ENCODE results near the gene FOCAD. TPM values are rescaled to one million over a fixed set of nuclear protein-coding genes. Genes with fewer than 3 reads are reported as not detected.

Gene FOCAD
- total RNA-seq, 1 donor, result 93.7 TPM

DNA sequence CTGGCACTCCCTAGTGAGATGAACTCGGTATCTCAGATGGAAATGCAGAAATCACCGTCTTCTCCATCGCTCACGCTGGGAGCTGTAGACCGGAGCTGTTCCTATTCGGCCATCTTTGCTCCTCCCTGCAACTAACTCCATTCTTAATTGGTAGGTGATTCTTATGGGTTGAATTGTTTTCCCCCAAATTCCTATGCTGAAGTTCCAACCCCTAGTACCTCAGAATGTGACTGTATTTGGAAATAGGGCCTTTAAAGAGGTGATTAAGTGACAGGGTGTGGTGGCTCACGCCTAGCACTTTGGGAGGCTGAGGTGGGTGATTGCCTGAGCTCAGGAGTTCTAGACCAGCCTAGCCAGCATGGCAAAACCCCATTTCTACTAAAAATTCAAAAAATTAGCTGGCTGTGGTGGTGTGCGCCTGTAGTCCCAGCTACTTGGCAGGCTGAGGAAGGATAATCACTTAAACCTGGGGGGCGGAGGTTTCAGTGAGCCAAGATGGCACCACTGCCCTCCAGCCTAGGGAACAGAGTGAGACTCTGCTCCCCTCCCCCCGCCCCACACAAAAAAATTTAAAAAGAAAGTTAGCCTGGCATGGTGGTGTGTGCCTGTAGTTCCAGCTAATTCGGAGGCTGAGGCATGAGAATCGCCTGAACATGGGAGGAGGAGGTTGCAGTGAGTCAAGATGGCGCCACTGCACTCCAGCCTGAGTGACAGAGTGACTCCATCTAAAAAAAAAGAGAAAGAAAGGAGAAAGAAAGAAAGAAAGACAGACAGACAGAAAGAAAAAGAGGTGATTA is 25.2 kb upstream of the FOCAD start:
- DNase-seq (ENCODE audit: low read depth), result peak; percentile 9
- H3K4me3 ChIP-seq (ENCODE audit: low read depth, low read length), result peak overlapping the region; percentile 56
- TF ChIP-seq, protein P1, sequence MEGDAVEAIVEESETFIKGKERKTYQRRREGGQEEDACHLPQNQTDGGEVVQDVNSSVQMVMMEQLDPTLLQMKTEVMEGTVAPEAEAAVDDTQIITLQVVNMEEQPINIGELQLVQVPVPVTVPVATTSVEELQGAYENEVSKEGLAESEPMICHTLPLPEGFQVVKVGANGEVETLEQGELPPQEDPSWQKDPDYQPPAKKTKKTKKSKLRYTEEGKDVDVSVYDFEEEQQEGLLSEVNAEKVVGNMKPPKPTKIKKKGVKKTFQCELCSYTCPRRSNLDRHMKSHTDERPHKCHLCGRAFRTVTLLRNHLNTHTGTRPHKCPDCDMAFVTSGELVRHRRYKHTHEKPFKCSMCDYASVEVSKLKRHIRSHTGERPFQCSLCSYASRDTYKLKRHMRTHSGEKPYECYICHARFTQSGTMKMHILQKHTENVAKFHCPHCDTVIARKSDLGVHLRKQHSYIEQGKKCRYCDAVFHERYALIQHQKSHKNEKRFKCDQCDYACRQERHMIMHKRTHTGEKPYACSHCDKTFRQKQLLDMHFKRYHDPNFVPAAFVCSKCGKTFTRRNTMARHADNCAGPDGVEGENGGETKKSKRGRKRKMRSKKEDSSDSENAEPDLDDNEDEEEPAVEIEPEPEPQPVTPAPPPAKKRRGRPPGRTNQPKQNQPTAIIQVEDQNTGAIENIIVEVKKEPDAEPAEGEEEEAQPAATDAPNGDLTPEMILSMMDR (IDR thresholded peaks at IDR 0.05; ENCODE audit: insufficient read depth, low read depth, low read length), result no peak

DNA sequence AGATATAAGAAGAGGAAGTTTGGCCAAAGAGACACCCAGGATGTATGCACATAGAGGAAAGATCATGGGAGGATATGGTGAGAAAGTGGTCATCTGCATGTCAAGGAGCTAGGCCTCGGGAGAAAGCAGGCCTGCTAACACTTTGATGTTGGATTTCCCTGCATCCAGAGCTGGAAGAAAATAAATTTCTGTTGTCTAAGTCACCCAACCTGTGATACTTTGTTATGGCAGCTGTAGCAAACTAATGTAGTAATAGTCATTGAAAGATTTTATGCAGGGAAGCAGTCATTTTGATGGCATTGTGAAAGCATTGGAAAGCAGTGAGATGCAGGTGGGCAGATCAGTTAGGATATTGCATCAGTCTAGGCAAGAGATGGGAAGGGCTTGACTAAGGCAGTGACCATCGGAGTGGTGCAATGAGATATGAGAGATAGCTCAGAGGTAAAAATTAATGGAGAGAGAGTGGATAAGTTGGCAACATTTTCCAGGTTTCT is 24.5 kb upstream of the FOCAD start:
- no peak for DNase-seq (ENCODE audit: low read depth)
- H3K4me3 ChIP-seq (ENCODE audit: low read depth, low read length), result no peak overlapping the region
- TF ChIP-seq, protein P1 (IDR thresholded peaks at IDR 0.05; ENCODE audit: insufficient read depth, low read depth, low read length), result no peak

DNA sequence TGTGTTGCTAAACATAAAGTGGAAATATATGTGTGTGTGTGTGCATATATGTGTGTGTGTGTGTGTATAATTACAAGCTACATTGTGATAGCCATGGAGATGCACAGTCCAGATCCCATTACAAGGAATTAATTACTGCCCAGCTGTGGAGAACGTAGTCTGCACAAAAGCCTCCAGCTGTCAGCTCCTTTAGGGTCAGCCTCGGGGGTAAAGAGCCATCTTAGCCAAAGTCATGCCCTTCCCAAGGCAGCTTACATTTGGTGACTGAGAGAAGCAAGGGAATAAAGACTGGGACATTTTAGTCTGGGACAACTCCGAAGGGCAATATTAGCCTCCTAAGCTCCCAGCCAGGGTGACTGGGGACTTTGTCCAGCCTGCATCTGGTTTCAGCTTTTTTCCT is 21.9 kb upstream of the FOCAD start:
- TF ChIP-seq, protein P1 (IDR thresholded peaks at IDR 0.05; ENCODE audit: insufficient read depth, low read depth, low read length), result no peak
- H3K4me3 ChIP-seq (ENCODE audit: low read depth, low read length), result no peak overlapping the region
- no peak for DNase-seq (ENCODE audit: low read depth)

DNA sequence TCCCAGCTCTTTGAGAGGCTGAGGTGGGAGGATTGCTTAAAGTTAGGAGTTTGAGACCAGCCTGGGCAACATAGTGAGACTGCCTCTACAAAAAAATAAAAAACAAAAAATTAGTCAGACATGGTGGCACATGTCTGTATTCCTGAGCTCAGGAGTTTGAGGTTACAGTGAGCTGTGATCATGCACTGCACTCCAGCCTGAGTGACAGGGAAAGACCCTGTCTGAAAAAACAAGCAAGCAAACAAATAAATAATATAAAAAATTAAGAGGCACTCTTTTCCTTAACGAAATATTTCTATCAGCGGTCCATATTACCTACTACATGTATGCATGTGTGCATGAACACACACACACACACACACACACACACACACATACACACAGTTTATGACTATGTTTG is 20.9 kb upstream of the FOCAD start:
- DNase-seq (ENCODE audit: low read depth), result no peak
- TF ChIP-seq, protein P1 (IDR thresholded peaks at IDR 0.05; ENCODE audit: insufficient read depth, low read depth, low read length), result no peak
- no peak overlapping the region for H3K4me3 ChIP-seq (ENCODE audit: low read depth, low read length)

DNA sequence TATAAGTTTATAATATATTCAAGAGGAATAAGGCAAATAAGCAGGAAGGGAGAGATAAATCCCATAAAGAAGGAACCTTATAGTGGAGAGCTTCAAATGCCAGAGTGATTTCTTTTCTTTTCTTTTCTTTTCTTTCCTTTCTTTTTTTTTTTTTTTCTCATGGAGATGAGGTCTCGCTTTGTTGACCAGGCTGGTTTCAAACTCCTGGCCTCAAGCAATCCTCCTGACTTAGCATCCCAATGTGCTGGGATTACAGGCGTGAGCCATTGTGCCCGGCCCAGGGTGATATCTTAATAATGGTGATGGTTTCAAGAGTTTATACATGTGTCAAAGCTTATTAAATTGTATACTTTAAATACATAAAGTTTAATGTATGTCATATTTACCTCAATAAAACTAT is 19.6 kb upstream of the FOCAD start:
- DNase-seq (ENCODE audit: low read depth), result no peak
- TF ChIP-seq, protein P1 (IDR thresholded peaks at IDR 0.05; ENCODE audit: insufficient read depth, low read depth, low read length), result no peak
- no peak overlapping the region for H3K4me3 ChIP-seq (ENCODE audit: low read depth, low read length)

DNA sequence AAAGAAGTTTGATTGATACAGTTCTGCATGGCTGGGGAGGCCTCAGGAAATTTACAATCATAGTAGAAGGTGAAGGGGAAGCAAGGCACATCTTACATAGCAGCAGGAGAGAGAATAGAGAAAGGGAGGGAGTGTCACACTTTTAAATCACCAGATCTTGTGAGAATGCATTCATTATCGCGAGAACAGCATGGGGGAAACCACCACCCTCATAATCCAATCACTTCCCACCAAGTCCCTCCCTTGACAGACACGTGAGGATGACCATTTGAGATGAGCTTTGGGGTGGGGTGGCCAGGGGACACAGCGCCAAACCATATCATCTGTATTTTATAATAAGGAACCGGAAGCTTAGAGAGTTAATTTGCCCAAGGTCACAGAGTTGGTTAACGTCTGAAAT is 13.7 kb upstream of the FOCAD start:
- no peak for DNase-seq (ENCODE audit: low read depth)
- TF ChIP-seq, protein P1 (IDR thresholded peaks at IDR 0.05; ENCODE audit: insufficient read depth, low read depth, low read length), result no peak
- H3K4me3 ChIP-seq (ENCODE audit: low read depth, low read length), result no peak overlapping the region
